Measurements from ENCODE around the gene OR51I1. TPM values are rescaled to one million over a fixed set of nuclear protein-coding genes. Genes with fewer than 3 reads are reported as not detected.

Gene OR51I1
- polyA plus RNA-seq, 3 donors: not detected

Other genes with a start within 250 kb of the OR51I1 start
- not detected for gene OR51V1, start 240.8 kb downstream of the OR51I1 start, polyA plus RNA-seq
- gene HBB, start 214.4 kb downstream of the OR51I1 start, polyA plus RNA-seq: 100 to 1,000 TPM in 1 of 3 donors, 10 to 100 TPM in 2; 12.9 to 541 (median 41.6) TPM
- under 1 TPM in 1 of 3 donors, not detected in 2; 0.30 TPM for gene HBD, start 207.0 kb downstream of the OR51I1 start, polyA plus RNA-seq
- gene HBG1, start 191.7 kb downstream of the OR51I1 start, polyA plus RNA-seq: not detected
- not detected for gene HBG2, start 186.7 kb downstream of the OR51I1 start, polyA plus RNA-seq
- gene HBE1, start 171.6 kb downstream of the OR51I1 start, polyA plus RNA-seq: under 1 TPM in 2 of 3 donors, not detected in 1; 0.10 to 0.14 TPM
- not detected for gene OR51B4, start 139.6 kb downstream of the OR51I1 start, polyA plus RNA-seq
- not detected for gene OR51B2, start 117.2 kb downstream of the OR51I1 start, polyA plus RNA-seq
- gene OR51B5, start 98.0 kb downstream of the OR51I1 start, polyA plus RNA-seq: not detected
- gene OR51B6, start 90.0 kb downstream of the OR51I1 start, polyA plus RNA-seq: not detected
- gene OR51M1, start 57.7 kb downstream of the OR51I1 start, polyA plus RNA-seq: not detected
- gene OR51Q1, start 19.4 kb downstream of the OR51I1 start, polyA plus RNA-seq: not detected
- not detected for gene OR51I2, start 7.8 kb upstream of the OR51I1 start, polyA plus RNA-seq
- not detected for gene OR52D1, start 47.2 kb upstream of the OR51I1 start, polyA plus RNA-seq
- not detected for gene UBQLN3, start 68.4 kb upstream of the OR51I1 start, polyA plus RNA-seq
- gene UBQLNL, start 75.2 kb upstream of the OR51I1 start, polyA plus RNA-seq: under 1 TPM; 0.08 to 0.22 (median 0.09) TPM
- gene OR52H1, start 107.0 kb upstream of the OR51I1 start, polyA plus RNA-seq: not detected
- gene OR52B6, start 139.4 kb upstream of the OR51I1 start, polyA plus RNA-seq: not detected
- gene TRIM6, start 155.1 kb upstream of the OR51I1 start, polyA plus RNA-seq: 1 to 10 TPM; 1.4 to 2.9 (median 2.4) TPM
- 1 to 10 TPM; 1.8 to 6.7 (median 3.8) TPM for gene TRIM34, start 183.5 kb upstream of the OR51I1 start, polyA plus RNA-seq
- 10 to 100 TPM in 1 of 3 donors, 1 to 10 TPM in 2; 7.7 to 11.2 (median 9.7) TPM for gene TRIM5, start 243.6 kb upstream of the OR51I1 start, polyA plus RNA-seq
- gene TRIM22, start 248.3 kb upstream of the OR51I1 start, polyA plus RNA-seq: 10 to 100 TPM in 2 of 3 donors, 1 to 10 TPM in 1; 8.3 to 43.7 (median 22.8) TPM

Measured in adipose tissue (tissue), 3 donors.